BLaER1 treated with 17β-estradiol and CSF1 and Interleukin-3, amounts not matched to agents 10 nM and 100 nM (cell line): ENCODE data around the gene TMEM164.
"Not testable (repeated sequence)": the region's sequence is repeated elsewhere in the genome, so short reads cannot be mapped to it uniquely, and the experiment has no call there.

Experiments used
- H3K27ac ChIP-seq, 11 experiments: shearing (Covaris generic); formaldehyde crosslinking; 2 replicates each; pipeline ENCODE4 v1.8.1; 2022
- H3K27me3 ChIP-seq, 11 experiments: shearing (Covaris generic); formaldehyde crosslinking; 2 replicates each; pipeline ENCODE4 v1.8.1; 2022
- H3K36me3 ChIP-seq, 11 experiments: shearing (Covaris generic); formaldehyde crosslinking; 2 replicates each; pipeline ENCODE4 v1.8.1; 2022
- H3K4me1 ChIP-seq, 10 experiments: shearing (Covaris generic); formaldehyde crosslinking; 2 replicates each; pipeline ENCODE4 v1.8.1; 2022
- H3K4me2 ChIP-seq, 11 experiments: shearing (Covaris generic); formaldehyde crosslinking; 2 replicates each; pipeline ENCODE4 v1.8.1; 2022
- H3K4me3 ChIP-seq, 10 experiments: shearing (Covaris generic); formaldehyde crosslinking; 2 replicates each; pipeline ENCODE4 v1.8.1; 2022
- H3K9ac ChIP-seq, 11 experiments: shearing (Covaris generic); formaldehyde crosslinking; 2 replicates each; pipeline ENCODE4 v1.8.1; 2022
- H3K9me3 ChIP-seq, 11 experiments: shearing (Covaris generic); formaldehyde crosslinking; replicated peaks in 1 of 11; 2 replicates each; pipeline ENCODE4 v1.8.1; 2022
- H4K20me1 ChIP-seq, 11 experiments: shearing (Covaris generic); formaldehyde crosslinking; 2 replicates each; pipeline ENCODE4 v1.8.1; 2022
- Cebpa-rat ChIP-seq, 11 experiments: shearing (Covaris generic); IDR thresholded peaks; 2 replicates each; pipeline ENCODE4 v1.8.1; 2022

The TMEM164 gene

GRCh38 chrX:110143454-110144210, 140.7 kb downstream of the TMEM164 start:
- Histone ChIP-seq H4K20me1 (peaks cover 0 to 16% (median 0%) of the 10 kb centered on the region in 11 experiments; a peak in 4 of 22 replicates), H3K9ac (no peak overlapping the region), H3K36me3 (peaks cover 0 to 19% (median 0%) of the 10 kb centered on the region in 11 experiments; a peak in 3 of 22 replicates), H3K4me2 (peak overlapping the region in 2 of 11 experiments; percentile 24 to 30; a peak in 1 of 22 replicates), H3K9me3 (peaks cover 15 to 34% (median 26%) of the 10 kb centered on the region in 11 experiments), H3K4me3 (no peak overlapping the region), H3K4me1 (peaks cover 0 to 43% (median 0%) of the 10 kb centered on the region in 10 experiments; a peak in 6 of 20 replicates), H3K27me3 (peaks cover 38 to 89% (median 81%) of the 10 kb centered on the region in 11 experiments), H3K27ac (no peak overlapping the region)
- TF ChIP-seq Cebpa-rat (IDR thresholded peaks at IDR 0.05), result no peak

GRCh38 chrX:110145311-110145710, 142.4 kb downstream of the TMEM164 start:
- Histone ChIP-seq H3K4me1 (peaks cover 0 to 43% (median 0%) of the 10 kb centered on the region in 10 experiments; a peak in 6 of 20 replicates), H3K36me3 (peaks cover 0 to 20% (median 0%) of the 10 kb centered on the region in 11 experiments; a peak in 3 of 22 replicates), H3K4me3 (no peak overlapping the region), H3K4me2 (peak overlapping the region in 3 of 11 experiments; percentile 19 to 41 (median 37); a peak in 4 of 22 replicates), H3K9ac (no peak overlapping the region), H3K27ac (0 out of 22 replicates have a peak overlapping the region, but pooled peaks of 3 of the 11 experiments have one; percentile 2 to 5 (median 5)), H3K27me3 (peaks cover 40 to 89% (median 81%) of the 10 kb centered on the region in 11 experiments), H3K9me3 (peaks cover 13 to 20% (median 18%) of the 10 kb centered on the region in 11 experiments), H4K20me1 (peaks cover 0 to 20% (median 0%) of the 10 kb centered on the region in 11 experiments; a peak in 4 of 22 replicates)
- TF ChIP-seq Cebpa-rat (IDR thresholded peaks at IDR 0.05), result no peak

- Histone ChIP-seq H3K27me3 (peaks cover 36 to 89% (median 81%) of the 10 kb centered on the region in 11 experiments), H3K4me3 (no peak overlapping the region), H3K4me2 (peak overlapping the region in 3 of 11 experiments; percentile 19 to 45 (median 41); a peak in 5 of 22 replicates), H3K9ac (no peak overlapping the region), H3K36me3 (peaks cover 0 to 15% (median 0%) of the 10 kb centered on the region in 11 experiments; a peak in 3 of 22 replicates), H4K20me1 (peaks cover 0 to 20% (median 0%) of the 10 kb centered on the region in 11 experiments; a peak in 4 of 22 replicates), H3K4me1 (peaks cover 0 to 43% (median 0%) of the 10 kb centered on the region in 10 experiments; a peak in 6 of 20 replicates), H3K27ac (peak overlapping the region in 3 of 11 experiments; percentile 5 to 28 (median 19); a peak in 3 of 22 replicates), H3K9me3 (peaks cover 8 to 14% (median 13%) of the 10 kb centered on the region in 11 experiments)
- no peak for TF ChIP-seq Cebpa-rat (IDR thresholded peaks at IDR 0.05)
Observed at GRCh38 chrX:110145854-110146253, 142.9 kb downstream of the TMEM164 start.

GRCh38 chrX:110146521-110146920, 143.6 kb downstream of the TMEM164 start:
- peaks cover 0 to 13% (median 0%) of the 10 kb centered on the region in 11 experiments; a peak in 1 of 22 replicates for H3K36me3 ChIP-seq
- H3K4me1 ChIP-seq, result peaks cover 0 to 43% (median 0%) of the 10 kb centered on the region in 10 experiments; a peak in 6 of 20 replicates
- H3K27me3 ChIP-seq, result peaks cover 34 to 89% (median 83%) of the 10 kb centered on the region in 11 experiments
- no peak for TF ChIP-seq Cebpa-rat (IDR thresholded peaks at IDR 0.05)
- H3K9ac ChIP-seq, result no peak overlapping the region
- H3K9me3 ChIP-seq, result peaks cover 1 to 8% (median 6%) of the 10 kb centered on the region in 11 experiments
- peaks cover 0 to 20% (median 0%) of the 10 kb centered on the region in 11 experiments; a peak in 4 of 22 replicates for H4K20me1 ChIP-seq
- H3K4me3 ChIP-seq, result no peak overlapping the region
- peak overlapping the region in 3 of 11 experiments; percentile 3 to 45 (median 41); a peak in 4 of 22 replicates for H3K4me2 ChIP-seq
- H3K27ac ChIP-seq, result no peak overlapping the region

GRCh38 chrX:110153244-110153643, 150.3 kb downstream of the TMEM164 start:
- Histone ChIP-seq H4K20me1 (peaks cover 5 to 49% (median 10%) of the 10 kb centered on the region in 11 experiments; a peak in 16 of 22 replicates), H3K4me1 (no peaks in the 10 kb centered on the region), H3K4me2 (no peak overlapping the region), H3K27ac (no peak overlapping the region), H3K36me3 (peaks cover 0 to 16% (median 0%) of the 10 kb centered on the region in 11 experiments; a peak in 2 of 22 replicates), H3K4me3 (no peak overlapping the region), H3K9me3 (no peaks in the 10 kb centered on the region), H3K27me3 (peaks cover 61 to 100% (median 97%) of the 10 kb centered on the region in 11 experiments), H3K9ac (no peak overlapping the region)
- TF ChIP-seq Cebpa-rat (IDR thresholded peaks at IDR 0.05), result no peak

GRCh38 chrX:110153896-110154295, 151.0 kb downstream of the TMEM164 start:
- H3K27me3 ChIP-seq, result peaks cover 56 to 100% (median 95%) of the 10 kb centered on the region in 11 experiments
- no peak overlapping the region for H3K4me3 ChIP-seq
- H3K36me3 ChIP-seq, result peaks cover 0 to 11% (median 0%) of the 10 kb centered on the region in 11 experiments; a peak in 2 of 22 replicates
- no peak overlapping the region for H3K4me2 ChIP-seq
- peaks cover 0 to 2% (median 0%) of the 10 kb centered on the region in 10 experiments; a peak in 2 of 20 replicates for H3K4me1 ChIP-seq
- H3K9me3 ChIP-seq, result no peaks in the 10 kb centered on the region
- peaks cover 7 to 50% (median 14%) of the 10 kb centered on the region in 11 experiments; a peak in 16 of 22 replicates for H4K20me1 ChIP-seq
- no peak overlapping the region for H3K9ac ChIP-seq
- no peak overlapping the region for H3K27ac ChIP-seq
- no peak for TF ChIP-seq Cebpa-rat (IDR thresholded peaks at IDR 0.05)

- H3K27me3 ChIP-seq, result peaks cover 57 to 100% (median 95%) of the 10 kb centered on the region in 11 experiments
- not testable (repeated sequence) for H3K9ac ChIP-seq, H3K4me3 ChIP-seq, H3K4me1 ChIP-seq, H3K9me3 ChIP-seq, H3K4me2 ChIP-seq, H3K27ac ChIP-seq
- H4K20me1 ChIP-seq, result peaks cover 9 to 54% (median 17%) of the 10 kb centered on the region in 11 experiments; a peak in 17 of 22 replicates
- H3K36me3 ChIP-seq, result peaks cover 0 to 11% (median 0%) of the 10 kb centered on the region in 11 experiments; a peak in 2 of 22 replicates
Observed at GRCh38 chrX:110154328-110154727, 151.4 kb downstream of the TMEM164 start.

- Histone ChIP-seq H3K4me3 (no peak overlapping the region), H3K27me3 (peaks cover 47 to 95% (median 89%) of the 10 kb centered on the region in 11 experiments), H3K9ac (no peak overlapping the region), H3K36me3 (peaks cover 0 to 3% (median 0%) of the 10 kb centered on the region in 11 experiments; a peak in 1 of 22 replicates), H3K27ac (no peak overlapping the region), H4K20me1 (peaks cover 9 to 64% (median 24%) of the 10 kb centered on the region in 11 experiments; a peak in 18 of 22 replicates), H3K4me1 (peaks cover 0 to 17% (median 0%) of the 10 kb centered on the region in 10 experiments; a peak in 2 of 20 replicates), H3K4me2 (no peak overlapping the region), H3K9me3 (no peaks in the 10 kb centered on the region)
- no peak for TF ChIP-seq Cebpa-rat (IDR thresholded peaks at IDR 0.05)
Observed at GRCh38 chrX:110155759-110156158, 152.8 kb downstream of the TMEM164 start.
